CD4-positive, alpha-beta T cell treated with Interleukin-6 for 4 hours (primary cell): ENCODE results near the gene CYP2J2.
"Not testable (repeated sequence)": the region's sequence is repeated elsewhere in the genome, so short reads cannot be mapped to it uniquely, and the experiment has no call there.

Source experiments
- DNase-seq: peaks from one replicate; pipeline ENCODE4 v3.0.0-alpha.2; 2020; ENCODE audit warnings: mixed read lengths

CYP2J2 gene

GRCh38 chr1:59857679-59858354 is 68.8 kb downstream of the CYP2J2 start:
- DNase-seq, result no peak

GRCh38 chr1:59856725-59857338 is 69.7 kb downstream of the CYP2J2 start:
- DNase-seq, result no peak

- DNase-seq, result not testable (repeated sequence)
These were observed 71.3 kb downstream of the CYP2J2 start for GRCh38 chr1:59855297-59855696.

GRCh38 chr1:59852117-59852516 is 74.5 kb downstream of the CYP2J2 start:
- no peak for DNase-seq

- no peak for DNase-seq
These were observed 79.7 kb downstream of the CYP2J2 start for GRCh38 chr1:59846895-59847282.

GRCh38 chr1:59846209-59846894 is 80.2 kb downstream of the CYP2J2 start:
- DNase-seq, result no peak

- DNase-seq, result no peak
These were observed 81.5 kb downstream of the CYP2J2 start for GRCh38 chr1:59845091-59845490.
